ENCODE measurements around the gene IRGQ. TPM values are rescaled to one million over a fixed set of nuclear protein-coding genes. Genes with fewer than 3 reads are reported as not detected.
A peak's percentile ranks its signal among the peaks of the same experiment; 100 is the strongest.

Gene IRGQ
- total RNA-seq, 1 donor from 2014 or later, result 19.5 TPM

DNA sequence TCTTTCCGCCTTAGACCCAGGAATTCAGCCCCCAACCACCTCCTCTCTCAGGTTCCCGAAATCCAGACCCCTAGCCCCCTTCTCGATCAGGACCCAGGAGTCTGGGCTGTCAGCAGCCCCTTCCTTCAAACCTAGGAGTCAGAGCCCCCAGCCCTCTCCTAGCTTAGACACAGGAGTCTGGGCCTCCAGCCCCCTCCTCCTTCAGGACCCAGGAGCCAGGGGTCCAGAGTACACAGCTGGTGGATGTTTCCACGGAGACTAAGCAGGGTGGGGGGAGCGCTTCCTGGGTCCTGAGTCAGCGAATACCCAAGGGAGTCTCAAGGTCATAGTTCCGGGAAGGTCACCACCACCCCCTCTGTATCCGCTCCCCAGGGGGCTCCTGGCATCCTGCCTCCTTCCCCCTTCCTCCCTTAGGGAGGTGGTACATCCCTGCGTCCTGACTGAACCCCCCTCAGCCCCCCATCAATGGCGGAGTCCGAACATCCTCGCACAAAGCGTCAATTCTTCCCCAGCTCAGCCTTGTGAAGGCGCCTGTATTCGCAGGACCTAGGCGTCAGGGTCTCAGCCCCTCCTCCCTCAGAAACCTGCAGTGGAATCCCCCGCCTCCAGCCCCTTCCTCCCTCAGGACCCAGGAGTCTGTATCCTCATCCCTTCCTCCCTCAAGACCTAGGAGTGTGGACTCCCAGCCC, 39.1 kb upstream of the IRGQ start:
- Histone ChIP-seq H3K4me3 (ENCODE audit: low read depth, low read length) (no peak overlapping the region), H3K36me3 (ENCODE audit: control insufficient read depth, insufficient read depth, low read length) (no peaks in the 10 kb centered on the region), H3K27me3 (ENCODE audit: control insufficient read depth, insufficient read depth, low read length) (peaks cover 14% of the 10 kb centered on the region)
- TF ChIP-seq CTCF (IDR thresholded peaks at IDR 0.05; ENCODE audit: insufficient read depth, low read length, severe bottlenecking), result no peak
- DNase-seq (ENCODE audit: low read depth) (no peak), FAIRE-seq (no peak)

- no peak overlapping the region for H3K4me3 ChIP-seq (ENCODE audit: low read depth, low read length)
Observed at GRCh38 chr19:43634506-43634871, 38.6 kb upstream of the IRGQ start.

GRCh38 chr19:43634068-43634467, 38.1 kb upstream of the IRGQ start:
- no peak overlapping the region for H3K4me3 ChIP-seq (ENCODE audit: low read depth, low read length)
- peaks cover 12% of the 10 kb centered on the region for H3K27me3 ChIP-seq (ENCODE audit: control insufficient read depth, insufficient read depth, low read length)
- FAIRE-seq, result no peak
- TF ChIP-seq CTCF (IDR thresholded peaks at IDR 0.05; ENCODE audit: insufficient read depth, low read length, severe bottlenecking), result no peak
- no peaks in the 10 kb centered on the region for H3K36me3 ChIP-seq (ENCODE audit: control insufficient read depth, insufficient read depth, low read length)
- DNase-seq (ENCODE audit: low read depth), result peak; percentile 52

More at GRCh38 chr19:43634506-43634871, 38.6 kb upstream of the IRGQ start:
- Histone ChIP-seq H3K36me3 (ENCODE audit: control insufficient read depth, insufficient read depth, low read length) (no peaks in the 10 kb centered on the region), H3K27me3 (ENCODE audit: control insufficient read depth, insufficient read depth, low read length) (peaks cover 14% of the 10 kb centered on the region)
- DNase-seq (ENCODE audit: low read depth), result no peak
- no peak for TF ChIP-seq CTCF (IDR thresholded peaks at IDR 0.05; ENCODE audit: insufficient read depth, low read length, severe bottlenecking)
- FAIRE-seq, result no peak

- Histone ChIP-seq H3K4me3 (ENCODE audit: low read depth, low read length) (no peak overlapping the region), H3K36me3 (ENCODE audit: control insufficient read depth, insufficient read depth, low read length) (no peaks in the 10 kb centered on the region), H3K27me3 (ENCODE audit: control insufficient read depth, insufficient read depth, low read length) (peaks cover 8% of the 10 kb centered on the region)
- no peak for TF ChIP-seq CTCF (IDR thresholded peaks at IDR 0.05; ENCODE audit: insufficient read depth, low read length, severe bottlenecking)
- FAIRE-seq (no peak), DNase-seq (ENCODE audit: low read depth) (no peak)
Observed at GRCh38 chr19:43633520-43633919, 37.6 kb upstream of the IRGQ start.

DNA sequence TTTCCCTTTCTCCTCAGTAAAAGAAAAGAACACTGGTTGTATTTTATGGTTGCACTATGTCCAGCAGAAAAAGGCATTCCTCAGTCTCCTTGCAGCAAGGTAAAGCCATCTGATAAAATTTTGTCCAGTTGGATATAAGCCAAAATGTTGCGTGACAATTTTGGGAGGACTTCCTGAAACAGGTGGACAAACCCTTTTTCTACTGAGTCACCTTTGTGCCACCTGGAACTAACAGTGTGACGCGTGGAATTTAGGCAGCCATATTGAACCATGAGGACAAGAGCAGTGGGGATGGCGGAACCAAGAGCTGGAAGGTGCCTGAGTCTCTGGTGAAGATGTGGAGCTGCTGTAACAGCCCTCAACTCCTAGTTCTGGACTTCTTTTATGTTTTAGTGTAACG, 35.6 kb upstream of the IRGQ start:
- FAIRE-seq (no peak), DNase-seq (ENCODE audit: low read depth) (no peak)
- H3K4me3 ChIP-seq (ENCODE audit: low read depth, low read length), result no peak overlapping the region
- no peak for TF ChIP-seq CTCF (IDR thresholded peaks at IDR 0.05; ENCODE audit: insufficient read depth, low read length, severe bottlenecking)
- no peaks in the 10 kb centered on the region for H3K36me3 ChIP-seq (ENCODE audit: control insufficient read depth, insufficient read depth, low read length)
- H3K27me3 ChIP-seq (ENCODE audit: control insufficient read depth, insufficient read depth, low read length), result no peaks in the 10 kb centered on the region
